Erythroblast (primary cell): ENCODE results near the gene DYNLL1.

ENCODE experiments used
- GATA1 ChIP-seq: IDR thresholded peaks from 2 replicates; pipeline ENCODE4 v1.6.1; 2011; ENCODE audit warnings: low read depth, mild to moderate bottlenecking, control low read depth, low read length, moderate library complexity
- POLR2A ChIP-seq: IDR thresholded peaks from 2 replicates; pipeline ENCODE4 v1.6.1; 2011; ENCODE audit warnings: mild to moderate bottlenecking, low read length

DNA sequence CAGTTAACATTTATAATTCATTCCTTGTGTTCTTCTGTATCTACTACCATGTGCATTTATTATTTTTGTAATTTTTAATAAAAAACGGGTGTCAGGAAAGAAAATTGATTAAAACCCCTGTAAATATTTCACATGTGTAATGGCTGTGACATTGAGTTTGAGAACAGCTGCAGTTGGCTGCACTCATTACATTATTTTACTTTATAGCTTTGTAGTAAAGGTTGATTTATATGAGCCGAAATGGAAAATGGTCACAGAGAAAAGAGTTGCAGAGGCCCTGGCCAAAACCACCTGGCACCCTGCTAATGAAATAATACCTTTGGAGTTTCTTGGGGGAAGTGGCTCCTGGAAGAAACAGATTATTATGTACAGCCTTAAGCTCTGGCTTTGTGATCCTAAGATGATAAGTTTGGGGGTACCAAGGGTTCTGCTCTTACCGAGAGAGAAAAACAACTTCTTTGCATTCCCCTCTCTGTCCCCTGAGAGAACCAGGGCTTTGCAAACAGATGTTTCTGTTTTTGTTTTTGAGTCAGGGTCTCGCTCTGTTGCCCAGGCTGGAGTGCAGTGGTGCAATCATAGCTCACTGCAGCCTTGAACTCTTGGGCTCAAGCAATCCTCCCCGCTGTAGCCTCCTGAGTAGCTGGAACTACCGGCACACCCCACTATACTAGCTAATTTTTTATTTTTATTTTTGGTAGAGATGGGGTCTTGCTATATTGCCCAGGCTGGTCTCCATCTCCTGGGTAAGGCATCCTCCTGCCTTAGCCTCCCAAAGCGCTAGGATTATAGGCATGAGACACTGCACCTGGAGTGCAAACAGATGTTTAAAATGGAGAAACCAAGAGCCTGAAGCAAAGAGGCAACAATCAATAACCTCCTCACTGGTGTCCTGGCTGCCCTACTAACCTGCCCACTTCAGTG lies 9.7 kb upstream of the DYNLL1 start:
- no peak for TF ChIP-seq POLR2A
- no peak for TF ChIP-seq GATA1
